ENCODE results near the gene INSRR.

INSRR gene

DNA sequence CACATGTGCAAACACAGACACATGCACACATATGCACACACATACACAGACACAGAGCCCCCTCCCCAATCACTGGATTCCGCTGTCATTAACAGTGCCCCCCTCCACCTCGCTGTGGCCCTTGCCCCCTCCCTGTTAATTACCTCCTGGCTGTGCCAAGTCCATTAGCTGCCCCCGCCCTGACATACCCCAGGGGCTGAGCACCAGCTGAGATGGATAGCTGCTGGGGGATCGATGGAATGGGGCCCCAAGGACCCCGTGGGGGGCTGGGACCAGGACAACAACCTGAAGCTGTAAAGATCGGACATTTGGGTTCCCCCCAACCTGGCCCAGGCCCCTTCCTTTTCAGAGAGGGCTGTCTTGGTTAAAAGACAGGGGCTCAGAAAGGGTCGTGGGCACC lies 25.0 kb upstream of the INSRR start:
- TF ChIP-seq, protein P1, sequence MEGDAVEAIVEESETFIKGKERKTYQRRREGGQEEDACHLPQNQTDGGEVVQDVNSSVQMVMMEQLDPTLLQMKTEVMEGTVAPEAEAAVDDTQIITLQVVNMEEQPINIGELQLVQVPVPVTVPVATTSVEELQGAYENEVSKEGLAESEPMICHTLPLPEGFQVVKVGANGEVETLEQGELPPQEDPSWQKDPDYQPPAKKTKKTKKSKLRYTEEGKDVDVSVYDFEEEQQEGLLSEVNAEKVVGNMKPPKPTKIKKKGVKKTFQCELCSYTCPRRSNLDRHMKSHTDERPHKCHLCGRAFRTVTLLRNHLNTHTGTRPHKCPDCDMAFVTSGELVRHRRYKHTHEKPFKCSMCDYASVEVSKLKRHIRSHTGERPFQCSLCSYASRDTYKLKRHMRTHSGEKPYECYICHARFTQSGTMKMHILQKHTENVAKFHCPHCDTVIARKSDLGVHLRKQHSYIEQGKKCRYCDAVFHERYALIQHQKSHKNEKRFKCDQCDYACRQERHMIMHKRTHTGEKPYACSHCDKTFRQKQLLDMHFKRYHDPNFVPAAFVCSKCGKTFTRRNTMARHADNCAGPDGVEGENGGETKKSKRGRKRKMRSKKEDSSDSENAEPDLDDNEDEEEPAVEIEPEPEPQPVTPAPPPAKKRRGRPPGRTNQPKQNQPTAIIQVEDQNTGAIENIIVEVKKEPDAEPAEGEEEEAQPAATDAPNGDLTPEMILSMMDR (IDR thresholded peaks at IDR 0.05; ENCODE audit: extremely low read depth, insufficient read depth, missing control alignments), result no peak
- DNase-seq (ENCODE audit: low spot score), result no peak
- in situ Hi-C loops (cut with MboI; ENCODE audit: low pct_unique_long_range_greater_than_20kb, low sequenced_read_pairs, unreplicated experiment), result no loop called here

GRCh38 chr1:156882543-156882942 lies 23.6 kb upstream of the INSRR start:
- no peak for DNase-seq (ENCODE audit: low spot score)
- TF ChIP-seq, protein P1 (IDR thresholded peaks at IDR 0.05; ENCODE audit: extremely low read depth, insufficient read depth, missing control alignments), result no peak
- in situ Hi-C loops (cut with MboI; ENCODE audit: low pct_unique_long_range_greater_than_20kb, low sequenced_read_pairs, unreplicated experiment), result no loop called here

- in situ Hi-C loops (cut with MboI; ENCODE audit: low pct_unique_long_range_greater_than_20kb, low sequenced_read_pairs, unreplicated experiment), result no loop called here
- TF ChIP-seq, protein P1 (IDR thresholded peaks at IDR 0.05; ENCODE audit: extremely low read depth, insufficient read depth, missing control alignments), result no peak
- no peak for DNase-seq (ENCODE audit: low spot score)
Observed at GRCh38 chr1:156881663-156882062, 22.7 kb upstream of the INSRR start.

DNA sequence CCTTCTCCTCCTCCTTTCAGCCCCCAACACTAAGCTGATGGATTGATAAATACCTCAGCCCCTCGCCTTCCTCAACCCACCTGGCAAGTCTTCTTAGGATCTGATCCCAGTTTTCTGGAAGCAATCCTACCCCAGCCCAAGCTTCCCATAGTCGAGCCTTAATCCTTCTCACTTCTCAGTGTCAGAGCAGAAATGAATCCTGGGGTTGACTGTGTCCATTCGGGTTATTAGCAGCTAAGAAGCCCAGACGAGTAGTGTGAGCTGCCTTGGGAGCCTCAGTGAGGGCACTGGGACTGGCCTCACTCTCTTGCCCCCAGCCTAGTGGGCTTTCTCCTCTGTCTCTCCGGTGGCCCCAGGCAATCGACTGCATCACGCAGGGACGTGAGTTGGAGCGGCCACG lies 22.2 kb upstream of the INSRR start:
- DNase-seq (ENCODE audit: low spot score), result no peak
- in situ Hi-C loops (cut with MboI; ENCODE audit: low pct_unique_long_range_greater_than_20kb, low sequenced_read_pairs, unreplicated experiment), result no loop called here
- TF ChIP-seq, protein P1 (IDR thresholded peaks at IDR 0.05; ENCODE audit: extremely low read depth, insufficient read depth, missing control alignments), result no peak

DNA sequence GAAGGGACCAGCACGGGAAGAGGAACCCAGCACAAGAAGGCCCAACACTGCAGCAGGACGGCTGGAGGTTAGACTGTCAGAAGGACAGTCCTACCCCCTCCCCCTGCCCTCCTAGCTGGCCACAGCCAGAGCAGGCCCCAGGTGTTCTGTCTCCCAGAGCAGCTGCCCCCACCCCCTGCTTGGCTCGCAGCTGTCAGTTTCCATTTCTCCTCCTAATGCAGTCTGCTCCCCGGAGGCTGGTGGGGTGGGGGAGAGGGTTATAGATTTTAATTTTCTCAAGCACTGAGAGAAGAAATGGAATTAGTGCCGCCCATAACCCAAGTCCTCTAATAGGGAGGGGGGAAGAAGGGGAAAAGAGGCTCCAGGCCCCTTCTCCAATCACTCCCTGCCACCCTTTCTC lies 21.6 kb upstream of the INSRR start:
- DNase-seq (ENCODE audit: low spot score), result no peak
- TF ChIP-seq, protein P1 (IDR thresholded peaks at IDR 0.05; ENCODE audit: extremely low read depth, insufficient read depth, missing control alignments), result no peak
- in situ Hi-C loops (cut with MboI; ENCODE audit: low pct_unique_long_range_greater_than_20kb, low sequenced_read_pairs, unreplicated experiment), result no loop called here

- no peak for DNase-seq (ENCODE audit: low spot score)
- TF ChIP-seq, protein P1 (IDR thresholded peaks at IDR 0.05; ENCODE audit: extremely low read depth, insufficient read depth, missing control alignments), result no peak
- in situ Hi-C loops (cut with MboI; ENCODE audit: low pct_unique_long_range_greater_than_20kb, low sequenced_read_pairs, unreplicated experiment), result no loop called here
Observed at GRCh38 chr1:156879876-156880275, 21.0 kb upstream of the INSRR start.

Data from GM13977 (cell line).